NCI-H1092 (cell line): ENCODE results near the gene TCAF1.
A peak's percentile ranks its signal among the peaks of the same experiment; 100 is the strongest.
"Not testable (repeated sequence)": the region's sequence is repeated elsewhere in the genome, so short reads cannot be mapped to it uniquely, and the experiment has no call there.

Experiments
- DNase-seq: peaks from one replicate; lab custom pipeline; 2025; lab: John Stamatoyannopoulos, UW

Gene TCAF1

GRCh38 chr7:143905509-143905908 is 3.5 kb upstream of the TCAF1 start:
- DNase-seq = no peak

- DNase-seq = no peak
Measured at GRCh38 chr7:143902332-143902899, 440 bp upstream of the TCAF1 start.

DNA sequence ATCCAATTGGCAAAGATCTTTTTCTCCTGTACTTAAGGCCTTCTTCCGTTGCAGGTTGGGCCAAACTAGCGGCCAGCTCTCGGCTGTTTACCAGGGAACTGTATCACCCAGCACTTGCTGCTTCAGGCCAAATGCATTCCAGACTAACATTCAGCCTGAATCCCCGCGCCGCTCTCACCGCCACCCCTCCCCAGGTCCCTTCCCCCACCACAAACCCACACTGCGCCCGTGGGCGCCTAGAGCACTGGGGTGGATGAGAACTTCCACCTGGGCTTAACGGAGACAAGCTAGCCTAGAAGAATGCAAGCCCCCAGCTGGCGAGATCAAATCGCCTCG is 676 bp downstream of the TCAF1 start:
- DNase-seq = peak; percentile 77

DNA sequence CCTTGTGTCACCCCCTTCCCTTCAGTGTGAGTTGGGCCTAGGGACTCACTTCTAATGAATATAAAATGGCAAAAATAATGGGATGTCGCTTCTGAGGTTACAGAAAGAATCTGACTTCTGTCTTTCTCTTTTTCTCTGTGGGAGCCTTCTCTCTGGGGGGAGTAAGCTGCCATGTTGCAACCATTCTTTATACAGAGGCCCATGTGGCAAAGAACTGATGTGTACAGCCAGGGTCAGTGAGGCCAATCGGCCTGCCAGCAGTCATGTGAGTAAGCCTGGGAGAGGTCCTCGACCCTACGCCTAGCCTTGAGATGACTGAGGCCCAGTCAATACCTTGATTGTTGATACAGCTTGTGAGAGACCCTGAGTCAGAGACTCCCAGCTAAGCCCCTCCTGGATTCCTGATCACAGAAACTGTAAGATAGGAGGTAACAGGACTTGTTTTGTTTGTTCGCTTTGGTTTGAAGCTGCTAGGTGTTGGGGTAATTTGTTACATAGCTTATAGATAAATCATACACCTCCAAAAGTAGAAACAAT is 1.7 kb downstream of the TCAF1 start:
- DNase-seq = no peak

- DNase-seq = no peak
Measured at GRCh38 chr7:143898810-143899209, 3.2 kb downstream of the TCAF1 start.

DNA sequence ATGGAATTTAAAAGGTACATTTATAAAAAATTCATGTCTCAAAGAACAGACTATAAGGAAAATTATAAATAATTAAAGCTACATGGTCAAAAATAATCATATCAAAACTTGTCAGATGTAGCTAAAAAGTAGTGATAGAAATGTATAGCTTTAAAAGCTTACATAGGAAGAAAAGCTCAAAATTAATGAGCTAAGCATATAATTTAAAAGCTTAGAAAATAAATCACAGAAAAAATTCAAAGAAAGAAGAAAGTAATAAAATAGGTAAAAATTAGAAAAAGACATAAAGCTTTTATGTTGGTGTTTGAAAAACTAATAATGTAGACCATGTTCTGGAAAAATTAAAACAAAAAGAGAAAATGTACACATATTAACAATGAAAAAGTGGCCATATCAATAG is 5.3 kb downstream of the TCAF1 start:
- DNase-seq = no peak

DNA sequence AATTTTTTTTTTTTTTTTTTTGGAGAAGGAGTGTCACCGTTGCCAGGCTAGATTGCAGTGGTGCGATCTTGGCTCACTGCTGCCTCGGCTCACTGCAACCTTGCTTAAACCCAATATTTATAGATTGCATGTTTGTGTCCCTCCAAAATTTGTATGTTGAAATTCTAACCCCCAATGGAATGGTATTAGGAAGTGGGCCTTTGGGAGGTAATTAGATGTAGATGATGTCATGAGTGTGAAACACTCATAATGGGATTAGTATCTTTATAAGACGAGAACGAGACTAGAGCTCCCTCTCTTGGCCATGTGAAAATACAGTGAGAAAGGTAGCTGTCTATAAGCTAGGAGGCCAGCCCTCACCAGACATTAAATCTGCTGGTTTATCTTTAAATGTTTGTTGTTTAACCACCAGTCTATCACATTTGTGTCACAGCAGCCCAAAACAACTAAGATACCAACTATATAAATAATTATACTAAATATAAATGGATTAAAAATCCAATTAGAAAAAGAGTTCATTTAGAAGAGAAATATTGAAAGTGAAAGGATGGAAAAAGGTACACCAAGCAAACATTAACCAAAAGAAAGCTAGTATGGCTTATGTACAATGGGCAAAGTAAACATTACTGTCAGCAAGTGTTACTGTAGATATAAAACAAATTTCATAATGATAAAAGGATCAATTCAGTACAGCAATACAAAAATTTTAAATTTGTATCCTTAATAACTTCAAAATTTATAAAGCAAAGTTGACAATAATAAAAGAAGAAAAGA is 9.3 kb downstream of the TCAF1 start:
- no peak for DNase-seq

DNA sequence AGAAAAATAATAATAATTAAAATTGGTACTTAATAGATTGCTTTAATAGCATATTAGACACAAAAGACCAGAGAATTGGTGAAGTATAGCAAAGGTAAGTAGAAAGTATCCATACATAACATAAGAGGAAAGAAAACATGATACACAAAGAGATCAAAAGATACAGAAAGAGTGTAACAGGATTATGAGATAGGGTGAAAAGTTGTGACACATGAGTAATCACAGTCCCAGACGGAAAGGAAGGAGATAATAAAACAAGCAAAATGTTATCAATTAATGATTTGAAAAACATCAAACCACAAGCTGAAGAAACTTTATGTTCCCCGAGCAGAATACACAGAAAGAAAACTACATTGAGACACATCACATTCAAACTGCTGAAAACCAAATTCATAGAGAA is 10.5 kb downstream of the TCAF1 start:
- DNase-seq = no peak

- DNase-seq = no peak
Measured at GRCh38 chr7:143890558-143890957, 11.4 kb downstream of the TCAF1 start.

DNA sequence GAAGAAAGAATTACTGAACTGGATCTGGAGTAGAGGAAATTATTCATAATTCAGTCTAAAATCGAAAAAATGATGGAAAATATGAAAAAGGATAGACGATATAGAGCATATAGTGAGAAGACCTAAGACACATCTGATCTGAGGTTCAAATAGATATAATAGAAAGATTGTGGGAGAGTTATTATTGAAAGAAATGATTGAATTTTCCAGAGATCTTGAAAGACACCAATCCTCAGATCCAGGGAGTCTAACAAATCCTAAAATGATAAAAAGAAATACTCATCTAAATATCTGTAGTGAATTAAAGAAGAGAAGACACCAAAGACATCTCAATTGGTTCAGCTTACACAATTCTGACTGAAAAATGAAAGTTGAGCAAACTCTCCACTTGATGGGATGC is 12.9 kb downstream of the TCAF1 start:
- no peak for DNase-seq

GRCh38 chr7:143886826-143887477 is 15.0 kb downstream of the TCAF1 start:
- no peak for DNase-seq

GRCh38 chr7:143885951-143886350 is 16.0 kb downstream of the TCAF1 start:
- no peak for DNase-seq

- DNase-seq = peak; percentile 23
Measured at GRCh38 chr7:143884969-143885559, 16.9 kb downstream of the TCAF1 start.

GRCh38 chr7:143884241-143884968 is 17.6 kb downstream of the TCAF1 start:
- no peak for DNase-seq

DNA sequence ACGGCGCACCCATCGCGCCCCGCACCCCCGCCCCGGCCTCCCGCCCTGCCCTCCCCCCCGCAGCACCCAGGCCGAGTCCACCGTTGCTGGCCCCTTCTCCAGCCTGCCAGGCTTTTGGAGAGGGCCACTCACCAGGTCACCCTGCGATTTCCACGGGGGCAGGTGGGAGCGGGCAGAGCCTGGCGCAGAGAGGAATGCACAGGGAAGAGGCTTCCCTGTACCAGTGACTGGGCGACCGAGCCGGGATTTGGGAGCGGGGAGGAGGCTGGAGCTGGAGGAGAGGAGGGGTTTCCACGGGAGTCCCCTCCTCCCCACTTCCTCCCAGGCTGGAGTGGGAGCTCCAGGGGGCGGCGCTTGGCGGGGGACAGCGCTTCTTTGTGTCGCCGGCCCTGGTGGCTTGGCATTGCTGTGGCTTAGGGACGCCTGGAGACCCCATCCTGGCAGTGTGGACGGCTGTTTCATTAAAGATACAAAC is 19.3 kb downstream of the TCAF1 start:
- peak; percentile 93 for DNase-seq

DNA sequence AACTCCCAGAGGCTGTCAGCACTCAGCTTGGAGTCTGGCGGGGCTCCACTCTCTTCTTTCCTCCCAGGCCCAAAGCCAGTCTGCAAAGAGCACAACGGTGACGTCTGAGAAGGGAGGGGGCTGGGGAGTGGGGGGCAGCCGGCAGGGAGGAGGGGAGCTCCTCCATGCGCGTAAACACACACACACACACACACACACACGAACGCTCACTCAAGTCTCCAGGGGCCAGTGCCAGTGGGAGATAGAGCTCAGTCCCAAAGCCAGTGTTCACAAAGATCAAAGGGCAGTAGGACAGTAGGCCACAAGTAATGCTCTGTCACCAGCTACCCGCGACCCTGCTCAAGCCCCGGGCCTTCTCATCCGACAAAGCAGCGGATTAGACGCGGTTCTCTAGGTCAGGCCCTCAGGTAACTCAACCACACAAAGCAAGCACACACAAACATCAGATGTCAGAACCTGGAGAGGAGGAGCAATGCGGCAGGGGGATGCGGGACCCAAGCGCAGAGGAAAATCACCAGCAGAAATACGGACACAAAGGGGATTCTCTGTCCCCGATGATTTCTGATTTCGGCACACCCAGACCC is 19.9 kb downstream of the TCAF1 start:
- DNase-seq = peak; percentile 76

DNA sequence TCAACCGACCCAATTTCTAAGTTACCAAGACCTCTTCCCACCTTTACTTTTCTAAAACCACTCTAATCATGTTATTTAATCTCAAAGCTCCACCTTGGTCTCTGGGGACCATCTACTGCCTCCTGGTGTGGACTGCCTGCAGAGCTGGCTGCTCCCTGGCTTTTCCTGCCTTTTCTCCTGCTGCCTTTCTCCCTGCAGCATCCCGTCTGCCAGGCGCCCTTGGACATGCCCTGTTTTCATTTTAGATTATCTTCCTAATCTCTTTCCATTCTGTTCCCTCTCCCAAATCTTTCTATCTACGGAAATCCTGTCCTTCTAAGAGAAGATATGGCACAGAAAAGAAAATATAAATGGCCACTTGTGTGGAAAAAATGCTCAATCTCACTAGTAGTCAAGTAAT is 23.1 kb downstream of the TCAF1 start:
- no peak for DNase-seq

GRCh38 chr7:143877098-143877497 is 24.9 kb downstream of the TCAF1 start:
- DNase-seq = no peak

GRCh38 chr7:143876218-143876617 is 25.8 kb downstream of the TCAF1 start:
- DNase-seq = no peak

DNA sequence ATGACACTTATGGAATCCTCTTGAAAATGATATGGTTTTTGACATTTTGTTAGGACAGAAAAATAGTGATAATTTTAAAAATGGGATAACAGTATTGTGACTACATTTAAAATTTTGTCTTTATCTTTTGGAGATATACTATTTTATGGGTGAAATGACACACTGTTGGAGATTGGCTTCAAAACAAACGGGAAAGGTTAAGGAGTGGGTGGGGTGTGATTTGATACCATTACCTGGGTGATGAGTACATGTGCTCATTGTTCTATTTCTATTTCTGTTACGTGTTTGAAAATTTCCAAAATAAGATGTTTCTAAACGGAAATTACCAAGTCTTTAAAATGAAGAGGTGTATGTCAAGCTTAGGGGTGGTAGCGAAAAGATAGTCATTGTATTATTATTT is 28.7 kb downstream of the TCAF1 start:
- not testable (repeated sequence) for DNase-seq

DNA sequence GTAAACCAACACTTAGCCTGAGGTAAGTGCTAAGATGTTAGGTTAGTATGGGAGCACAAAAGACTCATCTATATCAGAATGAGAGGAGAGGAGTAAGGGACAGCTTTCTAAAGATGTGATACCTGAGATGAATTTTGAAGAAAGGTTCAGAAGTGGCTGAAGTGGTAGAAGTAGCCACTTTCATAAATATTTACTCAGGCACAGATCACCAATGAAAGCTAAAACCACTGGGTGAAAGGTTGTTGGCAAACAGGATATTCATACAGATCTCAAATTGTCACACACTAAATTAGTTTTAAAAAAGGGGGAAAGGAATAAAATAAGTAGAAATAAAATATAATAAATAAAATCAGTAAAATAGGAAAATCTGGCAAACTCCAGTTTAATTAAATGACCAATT is 30.4 kb downstream of the TCAF1 start:
- DNase-seq = not testable (repeated sequence)

GRCh38 chr7:143857994-143858393 is 44.0 kb downstream of the TCAF1 start:
- DNase-seq = not testable (repeated sequence)
